ENCODE results near the gene NEK8. TPM values are rescaled to one million over a fixed set of nuclear protein-coding genes. Genes with fewer than 3 reads are reported as not detected.
A peak's percentile ranks its signal among the peaks of the same experiment; 100 is the strongest.

Gene NEK8
- total and polyA plus RNA-seq, 2 of the 8 experiments (the other 6 are each of a cell fraction or from before 2014, with no cell fraction given), result 14.9 to 23.3 TPM

DNA sequence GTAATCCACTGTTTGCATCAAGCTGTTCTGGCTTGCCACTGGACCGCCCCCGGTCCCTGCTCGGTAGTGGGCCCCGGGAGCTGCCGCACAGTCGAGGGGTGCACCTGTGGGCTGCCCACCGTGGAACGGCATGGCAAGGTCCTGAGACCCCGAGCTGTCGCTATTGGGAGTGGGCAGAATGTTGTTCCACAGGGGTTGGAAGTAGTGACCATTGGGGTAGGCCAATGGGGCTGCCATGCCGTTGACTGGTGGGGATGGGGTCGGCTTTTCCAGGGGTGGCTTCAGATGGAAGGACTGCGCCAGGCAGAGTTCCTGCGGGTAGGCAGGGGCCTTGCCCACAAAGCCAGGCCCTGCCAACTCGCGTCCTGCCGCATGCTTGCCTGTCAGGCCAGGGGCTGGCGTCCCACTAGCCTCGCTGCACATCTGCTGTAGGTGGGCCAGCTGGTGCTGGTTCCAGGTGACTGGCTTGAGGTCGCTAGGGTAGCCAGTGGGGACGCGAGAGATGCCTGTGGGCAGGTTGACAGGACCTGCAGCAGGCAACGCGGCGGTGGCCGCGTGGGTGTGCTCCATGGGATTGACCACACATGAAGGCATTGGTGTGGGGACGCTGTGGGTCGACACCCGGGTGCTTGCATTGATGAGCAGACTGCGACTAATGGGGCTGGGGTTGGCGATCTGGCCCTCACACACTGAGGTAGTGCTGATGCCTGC lies 30.0 kb downstream of the NEK8 start:
- no peak overlapping the region for H2BK120ac ChIP-seq (replicated peaks; ENCODE audit: low read depth, low read length)
- H3K9me3 ChIP-seq (ENCODE audit: insufficient read depth in 2 of 2, low read depth in 1 of 2, low read length in 1 of 2), result no peaks in the 10 kb centered on the region
- no peak overlapping the region for H3K56ac ChIP-seq (replicated peaks; ENCODE audit: insufficient read length, low read depth, low read length)
- peaks cover 17 to 26% (median 22%) of the 10 kb centered on the region in 4 experiments for H3K36me3 ChIP-seq (ENCODE audit: control insufficient read depth in 2 of 4, insufficient read depth in 4 of 4, low read length in 3 of 4)
- no peak overlapping the region for H3K27ac ChIP-seq (ENCODE audit: low read depth, low read length)
- peak overlapping the region; percentile 77; the same call in 1 of the 2 replicates for H2BK15ac ChIP-seq (ENCODE audit: low read length)
- no peaks in the 10 kb centered on the region; the same call in 1 of the 2 replicates for H3K79me1 ChIP-seq (ENCODE audit: low read depth, low read length)
- TF ChIP-seq RFX5 (IDR thresholded peaks at IDR 0.05; ENCODE audit: borderline replicate concordance, low read depth, low read length) (no peak), EZH2 (IDR thresholded peaks at IDR 0.05; ENCODE audit: low read depth, low read length, severe bottlenecking) (no peak), TAF1 (IDR thresholded peaks at IDR 0.05; ENCODE audit: low read depth, low read length) (no peak), CHD2 (IDR thresholded peaks at IDR 0.05; ENCODE audit: low read length) (no peak), POU5F1 (IDR thresholded peaks at IDR 0.05; ENCODE audit: low read depth, low read length) (no peak), SIX5 (IDR thresholded peaks at IDR 0.05; ENCODE audit: low read depth, low read length) (no peak)
- TF ChIP-seq, protein P1, sequence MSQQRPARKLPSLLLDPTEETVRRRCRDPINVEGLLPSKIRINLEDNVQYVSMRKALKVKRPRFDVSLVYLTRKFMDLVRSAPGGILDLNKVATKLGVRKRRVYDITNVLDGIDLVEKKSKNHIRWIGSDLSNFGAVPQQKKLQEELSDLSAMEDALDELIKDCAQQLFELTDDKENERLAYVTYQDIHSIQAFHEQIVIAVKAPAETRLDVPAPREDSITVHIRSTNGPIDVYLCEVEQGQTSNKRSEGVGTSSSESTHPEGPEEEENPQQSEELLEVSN (IDR thresholded peaks at IDR 0.05), result no peak
- TF ChIP-seq, protein P2, sequence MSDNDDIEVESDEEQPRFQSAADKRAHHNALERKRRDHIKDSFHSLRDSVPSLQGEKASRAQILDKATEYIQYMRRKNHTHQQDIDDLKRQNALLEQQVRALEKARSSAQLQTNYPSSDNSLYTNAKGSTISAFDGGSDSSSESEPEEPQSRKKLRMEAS (IDR thresholded peaks at IDR 0.05), result no peak
- H3K9ac ChIP-seq (replicated peaks in 1 of 4; ENCODE audit: extremely low read depth in 1 of 4, low read depth in 3 of 4, low read length in 3 of 4), result no peak overlapping the region
- H4K20me1 ChIP-seq (replicated peaks in 1 of 2; ENCODE audit: control insufficient read depth in 1 of 2, insufficient read depth in 2 of 2, low read length in 2 of 2), result peaks cover 0 to 4% of the 10 kb centered on the region in 2 experiments
- 92% methylated on average over 32 of the region's 32 CpGs; no CpG with 5 or more reads in 1 of the 2 experiments for WGBS, 2 experiments (ENCODE audit: extremely low coverage in 1 of 2, insufficient coverage in 1 of 2, insufficient read length in 1 of 2, insufficient replicate concordance in 2 of 2, low coverage in 1 of 2, low lambda C conversion rate in 2 of 2, missing lambda C conversion rate in 1 of 2)
- H3K4me3 ChIP-seq (ENCODE audit: extremely low read depth in 1 of 4, insufficient read depth in 2 of 4, low read depth in 3 of 4, low read length in 4 of 4), result no peak overlapping the region
- peak overlapping the region; percentile 84; the same call in 1 of the 2 replicates for H2BK20ac ChIP-seq (ENCODE audit: low read length)
- peak overlapping the region; percentile 30; the same call in 1 of the 2 replicates for H2AK5ac ChIP-seq (ENCODE audit: low read depth, low read length)
- FAIRE-seq (no peak), DNase-seq (ENCODE audit: low read depth in 1 of 2, low spot score in 2 of 2) (no peak)
- POLR2A ChIA-PET (ENCODE audit: partially characterized antibody), result interaction anchor here (1.3 to 9.7 kb wide), 5 partner anchors 9 to 84 kb away, joined by 4 to 134 read pairs (median 6); partner anchors contain the start of genes FAM222B, TLCD1 and TRAF4
- peak overlapping the region; percentile 93; the same call in 1 of the 2 replicates for H2BK12ac ChIP-seq (ENCODE audit: low read depth, low read length)
- H2AFZ ChIP-seq (ENCODE audit: low read length), result no peak overlapping the region
- H2BK5ac ChIP-seq (ENCODE audit: low read depth, low read length), result peak overlapping the region; percentile 96; the same call in 1 of the 2 replicates
- no peaks in the 10 kb centered on the region for H3K23me2 ChIP-seq (ENCODE audit: low read depth, low read length)
- H4K8ac ChIP-seq (ENCODE audit: extremely low read depth, insufficient read depth, low read length), result peak overlapping the region; percentile 59; the same call in 1 of the 2 replicates
- CTCF ChIA-PET (ENCODE audit: partially characterized antibody), result interaction anchor here (2.4 kb wide), 1 partner anchor 32 kb away, joined by 9 read pairs; the partner anchor contains the start of gene TLCD1
- no peak overlapping the region for H3K14ac ChIP-seq (ENCODE audit: insufficient read length)
- H3K18ac ChIP-seq (ENCODE audit: extremely low read depth, low read length), result peak overlapping the region; percentile 55; the same call in 1 of the 2 replicates
- peak overlapping the region; percentile 44 for H3K4ac ChIP-seq (replicated peaks; ENCODE audit: insufficient read length, low read depth, low read length)
- peaks cover 9 to 25% (median 17%) of the 10 kb centered on the region in 4 experiments for H3K4me1 ChIP-seq (replicated peaks in 1 of 4; ENCODE audit: control insufficient read depth in 3 of 4, insufficient read depth in 4 of 4, low read length in 3 of 4)
- peak overlapping the region; percentile 93 for H4K91ac ChIP-seq (replicated peaks; ENCODE audit: insufficient read length, low read length)
- no peaks in the 10 kb centered on the region for H3K27me3 ChIP-seq (replicated peaks in 1 of 4; ENCODE audit: control insufficient read depth in 3 of 4, extremely low read depth in 1 of 4, insufficient read depth in 3 of 4, low read length in 3 of 4)
- no peak overlapping the region for H4K5ac ChIP-seq (ENCODE audit: insufficient read length, low read depth, low read length)
- H3K4me2 ChIP-seq (ENCODE audit: insufficient read depth in 1 of 2, low read depth in 2 of 2, low read length in 2 of 2), result no peak overlapping the region
- H3K79me2 ChIP-seq (ENCODE audit: control insufficient read depth in 1 of 2, insufficient read depth in 2 of 2, low read length in 2 of 2), result peaks cover 0 to 10% of the 10 kb centered on the region in 2 experiments; a peak in 1 of 4 replicates
- H3K23ac ChIP-seq (ENCODE audit: insufficient read length), result no peak overlapping the region
